Measurements from ENCODE around the gene CLCN5.

CLCN5 gene

DNA sequence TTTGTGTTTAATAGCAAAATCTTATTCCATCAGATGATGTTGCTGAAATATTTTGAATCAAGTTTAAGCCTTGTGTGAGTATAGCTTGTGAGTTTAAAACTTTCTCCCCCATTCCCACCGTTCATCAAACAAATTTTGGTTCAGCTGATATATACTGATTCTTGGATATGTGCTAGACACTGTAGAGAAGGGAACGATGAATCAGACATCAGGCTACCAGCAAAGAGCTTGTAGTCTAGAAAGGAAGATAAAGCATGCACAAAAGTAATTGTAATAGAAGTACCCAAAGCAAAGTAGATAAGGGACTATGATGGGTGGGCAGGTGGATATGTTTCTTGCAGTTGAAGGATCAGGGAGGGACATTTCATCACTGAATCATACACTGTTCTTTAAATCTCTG lies 146.5 kb downstream of the CLCN5 start:
- H3K27me3 ChIP-seq (ENCODE audit: control insufficient read depth in 5 of 5, insufficient read depth in 4 of 5, low read length in 5 of 5) = peaks cover 0 to 8% (median 2%) of the 10 kb centered on the region in 5 donors
- H3K36me3 ChIP-seq (ENCODE audit: control insufficient read depth in 5 of 5, insufficient read depth in 5 of 5, low read length in 5 of 5) = no peaks in the 10 kb centered on the region
- no peak overlapping the region for H3K9ac ChIP-seq (ENCODE audit: low read length in 5 of 5)
- no peak overlapping the region for H3K27ac ChIP-seq (ENCODE audit: low read depth, low read length)
- no peak overlapping the region for H3K4me3 ChIP-seq (ENCODE audit: low read depth in 1 of 5, low read length in 5 of 5)
- H3K9me3 ChIP-seq (ENCODE audit: control insufficient read depth in 5 of 5, low read length in 5 of 5) = no peaks in the 10 kb centered on the region
- no peaks in the 10 kb centered on the region for H3K4me1 ChIP-seq (ENCODE audit: control insufficient read depth in 5 of 5, insufficient read depth in 5 of 5, low read length in 5 of 5)

- H3K4me1 ChIP-seq (ENCODE audit: control insufficient read depth in 5 of 5, insufficient read depth in 5 of 5, low read length in 5 of 5) = no peaks in the 10 kb centered on the region
- peaks cover 0 to 5% (median 0%) of the 10 kb centered on the region in 5 donors for H3K36me3 ChIP-seq (ENCODE audit: control insufficient read depth in 5 of 5, insufficient read depth in 5 of 5, low read length in 5 of 5)
- no peak overlapping the region for H3K9ac ChIP-seq (ENCODE audit: low read length in 5 of 5)
- H3K27me3 ChIP-seq (ENCODE audit: control insufficient read depth in 5 of 5, insufficient read depth in 4 of 5, low read length in 5 of 5) = peaks cover 0 to 8% (median 2%) of the 10 kb centered on the region in 5 donors
- no peak overlapping the region for H3K4me3 ChIP-seq (ENCODE audit: low read depth in 1 of 5, low read length in 5 of 5)
- no peak overlapping the region for H3K27ac ChIP-seq (ENCODE audit: low read depth, low read length)
- H3K9me3 ChIP-seq (ENCODE audit: control insufficient read depth in 5 of 5, low read length in 5 of 5) = no peaks in the 10 kb centered on the region
These were observed 149.1 kb downstream of the CLCN5 start for GRCh38 chrX:50071494-50071893.

- Histone ChIP-seq H3K9ac (ENCODE audit: low read length in 5 of 5) (no peak overlapping the region), H3K4me3 (ENCODE audit: low read depth in 1 of 5, low read length in 5 of 5) (no peak overlapping the region), H3K4me1 (ENCODE audit: control insufficient read depth in 5 of 5, insufficient read depth in 5 of 5, low read length in 5 of 5) (no peaks in the 10 kb centered on the region), H3K27ac (ENCODE audit: low read depth, low read length) (no peak overlapping the region), H3K27me3 (ENCODE audit: control insufficient read depth in 5 of 5, insufficient read depth in 4 of 5, low read length in 5 of 5) (peaks cover 0 to 8% (median 2%) of the 10 kb centered on the region in 5 donors), H3K36me3 (ENCODE audit: control insufficient read depth in 5 of 5, insufficient read depth in 5 of 5, low read length in 5 of 5) (peaks cover 0 to 5% (median 0%) of the 10 kb centered on the region in 5 donors), H3K9me3 (ENCODE audit: control insufficient read depth in 5 of 5, low read length in 5 of 5) (no peaks in the 10 kb centered on the region)
These were observed 149.7 kb downstream of the CLCN5 start for GRCh38 chrX:50072110-50072509.

- Histone ChIP-seq H3K9me3 (ENCODE audit: control insufficient read depth in 5 of 5, low read length in 5 of 5) (no peaks in the 10 kb centered on the region), H3K9ac (ENCODE audit: low read length in 5 of 5) (no peak overlapping the region), H3K4me1 (ENCODE audit: control insufficient read depth in 5 of 5, insufficient read depth in 5 of 5, low read length in 5 of 5) (no peaks in the 10 kb centered on the region), H3K36me3 (ENCODE audit: control insufficient read depth in 5 of 5, insufficient read depth in 5 of 5, low read length in 5 of 5) (peaks cover 0 to 5% (median 0%) of the 10 kb centered on the region in 5 donors), H3K27me3 (ENCODE audit: control insufficient read depth in 5 of 5, insufficient read depth in 4 of 5, low read length in 5 of 5) (peaks cover 0 to 10% (median 0%) of the 10 kb centered on the region in 5 donors), H3K27ac (ENCODE audit: low read depth, low read length) (no peak overlapping the region), H3K4me3 (ENCODE audit: low read depth in 1 of 5, low read length in 5 of 5) (no peak overlapping the region)
These were observed 151.2 kb downstream of the CLCN5 start for GRCh38 chrX:50073601-50074000.

GRCh38 chrX:50075630-50076339 lies 153.4 kb downstream of the CLCN5 start:
- Histone ChIP-seq H3K9me3 (ENCODE audit: control insufficient read depth in 5 of 5, low read length in 5 of 5) (no peaks in the 10 kb centered on the region), H3K4me3 (ENCODE audit: low read depth in 1 of 5, low read length in 5 of 5) (no peak overlapping the region), H3K27me3 (ENCODE audit: control insufficient read depth in 5 of 5, insufficient read depth in 4 of 5, low read length in 5 of 5) (peaks cover 0 to 10% (median 0%) of the 10 kb centered on the region in 5 donors), H3K9ac (ENCODE audit: low read length in 5 of 5) (no peak overlapping the region), H3K4me1 (ENCODE audit: control insufficient read depth in 5 of 5, insufficient read depth in 5 of 5, low read length in 5 of 5) (no peaks in the 10 kb centered on the region), H3K27ac (ENCODE audit: low read depth, low read length) (no peak overlapping the region), H3K36me3 (ENCODE audit: control insufficient read depth in 5 of 5, insufficient read depth in 5 of 5, low read length in 5 of 5) (peaks cover 0 to 5% (median 0%) of the 10 kb centered on the region in 5 donors)

GRCh38 chrX:50081282-50081889 lies 159.0 kb downstream of the CLCN5 start:
- no peak overlapping the region for H3K27ac ChIP-seq (ENCODE audit: low read depth, low read length)
- no peaks in the 10 kb centered on the region for H3K4me1 ChIP-seq (ENCODE audit: control insufficient read depth in 5 of 5, insufficient read depth in 5 of 5, low read length in 5 of 5)
- H3K9me3 ChIP-seq (ENCODE audit: control insufficient read depth in 5 of 5, low read length in 5 of 5) = no peaks in the 10 kb centered on the region
- peaks cover 0 to 4% (median 0%) of the 10 kb centered on the region in 5 donors for H3K27me3 ChIP-seq (ENCODE audit: control insufficient read depth in 5 of 5, insufficient read depth in 4 of 5, low read length in 5 of 5)
- no peak overlapping the region for H3K9ac ChIP-seq (ENCODE audit: low read length in 5 of 5)
- H3K36me3 ChIP-seq (ENCODE audit: control insufficient read depth in 5 of 5, insufficient read depth in 5 of 5, low read length in 5 of 5) = peaks cover 0 to 2% (median 1%) of the 10 kb centered on the region in 5 donors
- no peak overlapping the region for H3K4me3 ChIP-seq (ENCODE audit: low read depth in 1 of 5, low read length in 5 of 5)

GRCh38 chrX:50082741-50083140 lies 160.3 kb downstream of the CLCN5 start:
- Histone ChIP-seq H3K4me3 (ENCODE audit: low read depth in 1 of 5, low read length in 5 of 5) (no peak overlapping the region), H3K36me3 (ENCODE audit: control insufficient read depth in 5 of 5, insufficient read depth in 5 of 5, low read length in 5 of 5) (peaks cover 0 to 5% (median 3%) of the 10 kb centered on the region in 5 donors), H3K9ac (ENCODE audit: low read length in 5 of 5) (no peak overlapping the region), H3K9me3 (ENCODE audit: control insufficient read depth in 5 of 5, low read length in 5 of 5) (no peaks in the 10 kb centered on the region), H3K27ac (ENCODE audit: low read depth, low read length) (no peak overlapping the region), H3K4me1 (ENCODE audit: control insufficient read depth in 5 of 5, insufficient read depth in 5 of 5, low read length in 5 of 5) (no peaks in the 10 kb centered on the region), H3K27me3 (ENCODE audit: control insufficient read depth in 5 of 5, insufficient read depth in 4 of 5, low read length in 5 of 5) (peaks cover 0 to 6% (median 0%) of the 10 kb centered on the region in 5 donors)

DNA sequence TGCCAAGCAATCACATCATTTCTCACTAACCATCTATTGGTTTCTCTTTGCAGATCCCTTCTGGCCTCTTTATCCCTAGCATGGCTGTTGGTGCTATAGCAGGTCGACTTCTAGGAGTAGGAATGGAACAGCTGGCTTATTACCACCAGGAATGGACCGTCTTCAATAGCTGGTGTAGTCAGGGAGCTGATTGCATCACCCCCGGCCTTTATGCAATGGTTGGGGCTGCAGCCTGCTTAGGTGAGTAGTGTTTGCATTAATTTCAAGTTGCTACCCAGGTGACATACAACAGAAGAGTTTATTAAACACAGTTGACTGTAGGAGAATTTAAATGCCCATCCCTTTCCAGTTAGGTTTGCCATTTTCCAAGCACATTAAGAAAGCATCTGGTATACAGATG lies 166.2 kb downstream of the CLCN5 start:
- Histone ChIP-seq H3K27me3 (ENCODE audit: control insufficient read depth in 5 of 5, insufficient read depth in 4 of 5, low read length in 5 of 5) (peaks cover 0 to 15% (median 0%) of the 10 kb centered on the region in 5 donors), H3K4me1 (ENCODE audit: control insufficient read depth in 5 of 5, insufficient read depth in 5 of 5, low read length in 5 of 5) (no peaks in the 10 kb centered on the region), H3K36me3 (ENCODE audit: control insufficient read depth in 5 of 5, insufficient read depth in 5 of 5, low read length in 5 of 5) (peaks cover 0 to 24% (median 3%) of the 10 kb centered on the region in 5 donors), H3K9ac (ENCODE audit: low read length in 5 of 5) (no peak overlapping the region), H3K4me3 (ENCODE audit: low read depth in 1 of 5, low read length in 5 of 5) (no peak overlapping the region), H3K27ac (ENCODE audit: low read depth, low read length) (no peak overlapping the region), H3K9me3 (ENCODE audit: control insufficient read depth in 5 of 5, low read length in 5 of 5) (no peaks in the 10 kb centered on the region)

GRCh38 chrX:50093625-50094024 lies 171.2 kb downstream of the CLCN5 start:
- Histone ChIP-seq H3K36me3 (ENCODE audit: control insufficient read depth in 5 of 5, insufficient read depth in 5 of 5, low read length in 5 of 5) (peaks cover 0 to 19% (median 0%) of the 10 kb centered on the region in 5 donors), H3K4me3 (ENCODE audit: low read depth in 1 of 5, low read length in 5 of 5) (no peak overlapping the region), H3K9me3 (ENCODE audit: control insufficient read depth in 5 of 5, low read length in 5 of 5) (no peaks in the 10 kb centered on the region), H3K27ac (ENCODE audit: low read depth, low read length) (no peak overlapping the region), H3K4me1 (ENCODE audit: control insufficient read depth in 5 of 5, insufficient read depth in 5 of 5, low read length in 5 of 5) (no peaks in the 10 kb centered on the region), H3K9ac (ENCODE audit: low read length in 5 of 5) (no peak overlapping the region), H3K27me3 (ENCODE audit: control insufficient read depth in 5 of 5, insufficient read depth in 4 of 5, low read length in 5 of 5) (peaks cover 0 to 18% (median under 1%) of the 10 kb centered on the region in 5 donors)

- Histone ChIP-seq H3K9ac (ENCODE audit: low read length in 5 of 5) (no peak overlapping the region), H3K27me3 (ENCODE audit: control insufficient read depth in 5 of 5, insufficient read depth in 4 of 5, low read length in 5 of 5) (peaks cover 0 to 12% (median 5%) of the 10 kb centered on the region in 5 donors)
These were observed 174.7 kb downstream of the CLCN5 start for GRCh38 chrX:50097071-50097470.

More at GRCh38 chrX:50097071-50097470, 174.7 kb downstream of the CLCN5 start:
- Histone ChIP-seq H3K27ac (ENCODE audit: low read depth, low read length) (no peak overlapping the region), H3K36me3 (ENCODE audit: control insufficient read depth in 5 of 5, insufficient read depth in 5 of 5, low read length in 5 of 5) (peaks cover 0 to 4% (median 0%) of the 10 kb centered on the region in 5 donors), H3K4me1 (ENCODE audit: control insufficient read depth in 5 of 5, insufficient read depth in 5 of 5, low read length in 5 of 5) (no peaks in the 10 kb centered on the region), H3K4me3 (ENCODE audit: low read depth in 1 of 5, low read length in 5 of 5) (no peak overlapping the region), H3K9me3 (ENCODE audit: control insufficient read depth in 5 of 5, low read length in 5 of 5) (no peaks in the 10 kb centered on the region)

All from subcutaneous abdominal adipose tissue (tissue), 5 donors.